CD4-positive, alpha-beta T cell treated with Interleukin-6 at 100 ng/mL for 8 hours (primary cell): ENCODE data around the gene ACKR3.

ENCODE experiments used
- DNase-seq: peaks from one replicate; pipeline ENCODE4 v3.0.0-alpha.2; 2020; ENCODE audit warnings: mixed read lengths, low spot score

ACKR3 gene

DNA sequence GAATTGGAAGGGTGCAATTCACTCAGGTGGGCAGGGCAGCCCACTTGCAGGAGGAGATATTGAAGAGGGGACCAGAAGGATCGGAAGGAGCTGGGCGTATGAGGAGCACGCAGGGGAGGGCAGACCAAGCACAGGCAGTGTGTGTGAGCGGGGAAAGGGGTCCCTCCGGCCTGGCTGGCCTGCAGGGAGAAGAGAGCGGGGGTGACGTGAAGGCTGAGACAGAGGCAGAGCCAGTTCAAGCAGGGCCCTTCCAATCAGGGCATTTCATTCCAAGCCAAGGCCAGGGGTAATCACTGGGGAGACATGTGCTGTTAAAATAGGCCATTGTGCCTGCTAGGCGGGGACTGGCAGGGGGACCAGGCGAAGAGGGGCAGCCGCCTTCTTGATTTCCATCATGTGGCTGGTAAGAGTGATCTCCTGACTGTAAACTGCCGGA lies 62.2 kb downstream of the ACKR3 start:
- no peak for DNase-seq
